Gastrocnemius medialis (tissue), 4 donors: ENCODE data around the gene ERCC2.

Experiments used
- POLR2A ChIP-seq, 2 donors: fragments of 450-650 bp; IDR thresholded peaks; one replicate each; pipeline ENCODE4 v1.6.1; 2017; ENCODE audit warnings: antibody characterized with exemption in 2 of 2, mild to moderate bottlenecking in 2 of 2, moderate library complexity in 2 of 2
- TF ChIP-seq, protein P1 (sequence below), 5 experiments: fragments of 450-650 bp in 3 of 5; fragments of 200-600 bp in 2 of 5; sonication (generic) in 2 of 5; IDR thresholded peaks in 4 of 5; conservative IDR thresholded peaks in 1 of 5; 1 replicate in 4 of 5; 2 replicates in 1 of 5; pipeline ENCODE4 v1.5.1; 2016 to 2019; ENCODE audit warnings: antibody characterized with exemption in 5 of 5, mild to moderate bottlenecking in 3 of 5, moderate library complexity in 3 of 5

GRCh38 chr19:45391871-45392665 is 21.7 kb upstream of the ERCC2 start:
- TF ChIP-seq POLR2A (IDR thresholded peaks at IDR 0.05), result no peak
- TF ChIP-seq, protein P1, sequence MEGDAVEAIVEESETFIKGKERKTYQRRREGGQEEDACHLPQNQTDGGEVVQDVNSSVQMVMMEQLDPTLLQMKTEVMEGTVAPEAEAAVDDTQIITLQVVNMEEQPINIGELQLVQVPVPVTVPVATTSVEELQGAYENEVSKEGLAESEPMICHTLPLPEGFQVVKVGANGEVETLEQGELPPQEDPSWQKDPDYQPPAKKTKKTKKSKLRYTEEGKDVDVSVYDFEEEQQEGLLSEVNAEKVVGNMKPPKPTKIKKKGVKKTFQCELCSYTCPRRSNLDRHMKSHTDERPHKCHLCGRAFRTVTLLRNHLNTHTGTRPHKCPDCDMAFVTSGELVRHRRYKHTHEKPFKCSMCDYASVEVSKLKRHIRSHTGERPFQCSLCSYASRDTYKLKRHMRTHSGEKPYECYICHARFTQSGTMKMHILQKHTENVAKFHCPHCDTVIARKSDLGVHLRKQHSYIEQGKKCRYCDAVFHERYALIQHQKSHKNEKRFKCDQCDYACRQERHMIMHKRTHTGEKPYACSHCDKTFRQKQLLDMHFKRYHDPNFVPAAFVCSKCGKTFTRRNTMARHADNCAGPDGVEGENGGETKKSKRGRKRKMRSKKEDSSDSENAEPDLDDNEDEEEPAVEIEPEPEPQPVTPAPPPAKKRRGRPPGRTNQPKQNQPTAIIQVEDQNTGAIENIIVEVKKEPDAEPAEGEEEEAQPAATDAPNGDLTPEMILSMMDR (IDR thresholded peaks at IDR 0.05 in 4 of 5, conservative IDR thresholded peaks at IDR 0.05 in 1 of 5), result no peak
